Fibroblast of skin of abdomen (primary cell): ENCODE data around the gene PLB1.

Experiments used
- DNase-seq: peaks from one replicate; pipeline ENCODE4 v3.0.0-alpha.2; 2013

Gene PLB1

DNA sequence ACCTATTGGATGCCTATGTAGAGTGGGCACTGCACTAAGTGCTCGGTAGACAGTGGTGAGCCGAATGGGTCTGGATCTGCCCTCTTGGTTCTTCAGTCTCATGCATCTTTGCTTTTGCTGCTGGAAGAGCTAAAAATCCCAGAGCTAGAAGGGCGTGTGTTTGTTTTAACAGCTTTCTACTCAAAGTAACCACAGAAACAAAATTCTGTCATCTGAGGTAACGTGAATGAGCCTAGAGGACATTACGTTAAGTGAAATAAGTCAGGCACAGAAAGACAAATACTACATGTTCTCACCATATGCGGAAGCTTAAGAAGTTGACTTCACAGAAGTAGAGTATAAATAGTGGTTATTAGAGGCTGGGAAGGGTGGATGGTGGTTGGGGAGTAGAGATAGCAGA, 119.8 kb downstream of the PLB1 start:
- DNase-seq: no peak

GRCh38 chr2:28616396-28616999, 120.6 kb downstream of the PLB1 start:
- DNase-seq: peak; percentile 89

DNA sequence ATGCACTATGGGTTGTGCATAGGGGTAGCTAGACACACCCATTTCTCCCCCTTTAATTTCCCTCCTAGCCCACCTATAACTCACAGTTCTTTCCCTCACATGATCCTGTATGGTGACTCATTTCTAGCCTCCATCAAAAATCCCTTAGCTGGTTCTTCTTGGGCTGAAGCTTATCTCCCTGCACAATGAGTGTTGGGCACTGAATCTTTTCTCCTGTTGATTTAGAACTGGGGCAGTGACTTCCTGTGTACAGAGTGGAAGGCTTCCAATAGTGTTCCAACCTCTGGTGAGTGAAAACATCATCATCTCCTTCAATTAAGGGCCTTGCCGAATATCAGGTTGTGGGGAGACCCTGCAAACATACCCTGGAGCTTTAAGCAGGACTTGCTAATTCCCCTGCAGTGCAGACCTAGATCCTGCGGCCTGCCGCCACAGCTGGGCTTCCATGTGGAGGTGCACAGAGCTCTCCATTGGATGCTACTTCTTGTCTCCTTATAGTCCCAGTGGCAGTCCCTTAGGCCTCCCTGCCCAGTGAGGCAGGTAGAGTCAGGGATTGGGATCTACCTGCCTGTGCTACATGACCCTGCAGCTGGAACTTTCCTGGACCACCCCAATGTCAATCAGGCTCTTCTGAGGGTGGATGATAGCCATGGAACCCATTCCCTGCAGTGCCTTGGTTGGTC, 121.8 kb downstream of the PLB1 start:
- DNase-seq: no peak

DNA sequence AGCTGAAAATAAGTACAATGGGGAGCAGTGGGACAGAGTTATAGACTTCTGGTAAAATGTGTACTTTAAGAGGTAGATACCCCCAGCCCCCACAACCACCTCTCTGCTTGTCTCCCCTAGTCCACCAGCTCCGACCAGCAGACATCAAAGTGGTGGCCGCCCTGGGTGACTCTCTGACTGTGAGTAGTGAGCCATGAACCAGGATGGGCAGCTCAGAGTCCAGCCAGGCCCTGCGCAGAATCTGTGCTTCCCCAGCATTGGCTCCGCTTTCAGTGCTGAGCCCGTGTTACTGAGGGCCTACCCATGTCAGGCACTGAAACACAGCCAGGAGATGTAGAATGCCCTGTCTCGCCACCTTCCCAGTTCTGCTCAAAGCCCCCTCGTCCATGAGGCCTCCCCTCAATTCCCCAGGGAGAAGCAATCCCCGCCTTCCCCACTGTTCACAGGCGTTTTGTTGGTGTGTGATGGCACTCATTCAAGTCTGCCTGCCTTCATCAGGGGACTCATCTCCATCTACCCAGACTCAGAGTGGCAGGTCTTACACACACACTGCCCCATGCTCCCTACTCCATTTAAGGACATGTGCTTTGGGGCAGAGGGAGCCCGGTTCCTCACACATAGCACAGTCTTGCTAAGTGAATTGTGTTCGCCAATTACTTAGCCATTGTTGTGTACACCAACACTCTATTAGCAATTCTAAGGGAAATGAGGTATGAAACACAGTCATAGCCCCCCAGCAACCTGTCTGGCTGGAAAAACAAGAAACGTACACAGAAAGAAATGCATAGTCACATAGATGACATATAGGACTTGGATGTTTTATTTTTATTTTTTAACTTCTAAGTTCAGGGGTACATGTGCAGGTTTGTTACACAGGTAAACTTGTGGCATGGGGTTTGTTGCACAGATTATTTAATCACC, 122.6 kb downstream of the PLB1 start:
- no peak for DNase-seq

GRCh38 chr2:28619213-28620196, 123.6 kb downstream of the PLB1 start:
- peak; percentile 60 for DNase-seq

- DNase-seq: no peak
Observed at GRCh38 chr2:28620291-28620793, 124.5 kb downstream of the PLB1 start.

GRCh38 chr2:28620801-28621171, 124.9 kb downstream of the PLB1 start:
- no peak for DNase-seq

- DNase-seq: peak; percentile 86
Observed at GRCh38 chr2:28621172-28622100, 125.6 kb downstream of the PLB1 start.

GRCh38 chr2:28622101-28622499, 126.2 kb downstream of the PLB1 start:
- no peak for DNase-seq

DNA sequence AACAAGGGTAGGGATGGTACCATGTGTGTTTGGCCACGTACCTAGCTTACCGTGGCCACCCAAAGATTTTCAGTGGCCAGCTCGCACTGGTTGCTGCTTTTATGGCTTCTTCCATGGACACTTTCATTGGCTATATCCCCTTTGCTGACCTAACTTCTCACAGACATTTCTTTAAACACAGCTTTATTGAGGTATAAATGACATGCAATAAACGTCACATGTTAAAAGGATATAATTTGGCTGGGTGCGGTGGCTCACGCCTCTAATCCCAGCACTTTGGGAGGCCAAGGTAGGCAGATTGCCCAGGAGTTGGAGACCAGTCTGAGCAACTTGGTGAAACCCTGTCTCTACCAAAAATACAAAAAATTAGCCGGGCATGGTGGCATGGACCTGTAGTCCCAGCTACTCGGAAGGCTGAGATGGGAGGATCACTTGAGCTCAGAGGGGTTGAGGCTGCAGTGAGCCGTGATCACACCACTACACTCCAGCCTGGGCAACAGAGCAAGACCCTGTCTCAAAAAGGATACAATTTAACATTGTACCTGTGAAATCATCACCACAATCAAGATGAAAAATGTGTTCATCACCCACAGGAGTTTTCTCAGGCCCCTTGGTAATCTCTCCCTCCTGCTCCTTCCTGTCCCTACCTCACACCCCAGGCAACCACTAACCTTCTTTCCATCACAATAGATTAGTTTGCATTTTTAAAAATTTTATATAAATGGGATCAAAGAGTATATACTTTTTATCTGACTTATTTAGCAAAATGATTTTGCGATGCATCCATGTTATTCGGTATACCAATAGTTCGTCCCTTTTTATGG, 127.9 kb downstream of the PLB1 start:
- no peak for DNase-seq

DNA sequence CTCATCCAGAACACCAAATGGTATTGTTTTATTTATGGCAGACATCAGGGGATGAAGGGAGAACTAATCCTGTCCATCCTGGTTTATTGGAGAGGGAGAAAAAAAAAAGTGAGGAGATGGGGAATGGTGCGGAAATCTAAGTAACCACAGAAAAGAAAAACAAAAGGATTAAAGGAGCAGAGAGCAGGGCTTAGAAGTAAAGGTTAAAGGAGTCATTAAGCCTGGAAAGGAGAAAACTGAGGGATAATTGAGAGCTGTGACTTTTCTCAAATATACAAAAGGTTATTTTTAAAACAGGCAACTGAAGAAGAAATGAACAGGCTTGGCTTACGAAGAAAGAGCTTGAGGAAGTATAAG, 128.6 kb downstream of the PLB1 start:
- DNase-seq: no peak

DNA sequence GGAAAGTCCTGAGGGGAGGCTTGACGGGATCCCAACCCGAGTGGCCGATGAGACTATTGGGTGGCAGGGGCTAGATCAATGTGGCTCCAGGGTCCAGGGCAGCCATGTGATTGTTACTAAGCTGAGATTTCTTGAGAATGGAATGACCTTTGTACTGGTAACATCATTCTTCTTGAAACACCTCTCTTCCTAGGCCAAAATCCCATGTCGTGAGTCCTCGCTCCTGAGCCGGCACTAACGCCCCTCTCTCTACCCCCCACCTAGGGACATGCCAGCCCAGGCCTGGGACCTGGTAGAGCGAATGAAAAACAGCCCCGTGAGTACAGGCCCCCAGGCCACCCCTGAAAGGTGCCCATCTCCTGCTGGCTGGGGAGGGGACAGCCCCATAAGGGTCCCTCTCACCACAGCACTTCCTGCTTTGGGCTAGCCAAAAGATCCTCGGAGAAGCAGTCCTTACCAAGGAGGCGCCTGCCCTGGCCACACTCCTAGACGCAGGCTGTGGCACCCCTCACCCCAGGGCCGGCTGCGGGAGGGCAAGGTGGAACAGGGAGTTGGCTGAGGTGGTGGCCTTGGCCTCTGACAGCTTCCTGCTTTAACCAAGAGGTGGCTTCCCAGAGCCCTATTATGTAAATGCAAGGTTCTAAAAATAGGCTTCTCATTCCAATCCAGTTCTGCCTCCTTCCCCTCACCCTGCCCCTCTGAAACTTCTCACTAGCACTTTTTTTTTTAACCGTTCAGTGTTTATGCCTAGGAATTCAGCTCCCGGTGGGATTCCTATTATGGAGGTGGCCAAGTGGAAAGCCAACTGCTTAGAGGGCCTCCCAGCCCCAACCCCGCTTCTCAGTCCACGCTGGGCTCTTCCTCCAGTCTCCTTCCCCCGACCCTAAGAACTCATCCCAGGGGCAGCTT, 129.2 kb downstream of the PLB1 start:
- peak; percentile 56 for DNase-seq

DNA sequence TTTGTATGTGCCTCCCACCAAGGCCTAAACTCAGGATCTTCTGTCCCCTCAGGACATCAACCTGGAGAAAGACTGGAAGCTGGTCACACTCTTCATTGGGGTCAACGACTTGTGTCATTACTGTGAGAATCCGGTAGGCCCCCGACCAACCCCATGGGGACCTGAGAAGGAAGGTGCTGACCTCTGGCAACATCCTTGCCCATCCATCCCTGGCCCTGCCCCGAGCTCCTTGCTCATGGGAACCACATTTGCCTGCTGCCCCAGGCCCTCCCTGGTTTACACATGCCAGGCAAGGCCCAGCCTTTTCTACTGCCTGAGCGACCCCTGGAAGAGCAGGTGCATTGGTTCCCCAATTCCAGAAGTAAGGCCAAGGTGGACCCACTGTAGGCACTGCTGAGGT, 130.5 kb downstream of the PLB1 start:
- DNase-seq: no peak

- peak; percentile 63 for DNase-seq
Observed at GRCh38 chr2:28626891-28627421, 131.1 kb downstream of the PLB1 start.

- DNase-seq: peak; percentile 55
Observed at GRCh38 chr2:28627722-28628480, 132.0 kb downstream of the PLB1 start.

DNA sequence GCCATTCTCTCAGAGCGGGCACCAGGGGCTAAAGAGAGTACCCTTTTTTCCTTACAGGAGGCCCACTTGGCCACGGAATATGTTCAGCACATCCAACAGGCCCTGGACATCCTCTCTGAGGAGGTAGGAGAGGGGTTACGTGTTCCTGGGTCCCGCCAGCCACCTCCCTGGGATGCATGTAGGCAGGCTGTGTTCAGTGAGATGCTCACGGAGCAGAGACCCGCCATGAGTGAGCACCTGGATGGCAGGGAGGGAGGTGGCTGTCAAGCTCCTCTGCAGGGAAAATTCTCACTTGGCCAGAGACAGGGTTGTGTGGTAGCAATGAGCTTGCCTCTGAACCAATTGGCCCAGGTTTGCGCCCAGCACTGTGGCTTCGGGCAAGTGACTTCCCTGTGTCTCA, 132.6 kb downstream of the PLB1 start:
- DNase-seq: no peak

- DNase-seq: no peak
Observed at GRCh38 chr2:28628987-28629386, 133.1 kb downstream of the PLB1 start.

- no peak for DNase-seq
Observed at GRCh38 chr2:28629910-28630309, 134.1 kb downstream of the PLB1 start.
